Measurements from ENCODE around the gene FRMPD4. TPM values are rescaled to one million over a fixed set of nuclear protein-coding genes. Genes with fewer than 3 reads are reported as not detected.

The FRMPD4 gene
- total RNA-seq, 1 donor from 2014 or later: 0.29 TPM

- H3K4me1 ChIP-seq: no peaks in the 10 kb centered on the region
- DNase-seq (no peak), ATAC-seq (no peak)
- H3K4me3 ChIP-seq: no peak overlapping the region
- no peaks in the 10 kb centered on the region for H3K9me3 ChIP-seq
- H3K36me3 ChIP-seq: no peaks in the 10 kb centered on the region
- intact Hi-C loops (cut with DNase I): no loop called here
- no peak overlapping the region for H3K27ac ChIP-seq
- TF ChIP-seq CTCF (IDR thresholded peaks at IDR 0.05): no peak
- no peaks in the 10 kb centered on the region for H3K27me3 ChIP-seq
Observed at GRCh38 chrX:12352922-12353321, 214.6 kb downstream of the FRMPD4 start.

- Histone ChIP-seq H3K27me3 (no peaks in the 10 kb centered on the region), H3K27ac (no peak overlapping the region), H3K4me3 (no peak overlapping the region), H3K4me1 (no peaks in the 10 kb centered on the region), H3K36me3 (no peaks in the 10 kb centered on the region), H3K9me3 (no peaks in the 10 kb centered on the region)
- intact Hi-C loops (cut with DNase I): no loop called here
- DNase-seq (no peak), ATAC-seq (no peak)
- no peak for TF ChIP-seq CTCF (IDR thresholded peaks at IDR 0.05)
Observed at GRCh38 chrX:12360383-12360782, 222.1 kb downstream of the FRMPD4 start.

GRCh38 chrX:12360986-12361598 lies 222.8 kb downstream of the FRMPD4 start:
- Histone ChIP-seq H3K36me3 (no peaks in the 10 kb centered on the region), H3K9me3 (no peaks in the 10 kb centered on the region), H3K4me1 (no peaks in the 10 kb centered on the region), H3K4me3 (no peak overlapping the region), H3K27me3 (no peaks in the 10 kb centered on the region), H3K27ac (no peak overlapping the region)
- ATAC-seq (no peak), DNase-seq (no peak)
- no peak for TF ChIP-seq CTCF (IDR thresholded peaks at IDR 0.05)
- intact Hi-C loops (cut with DNase I): no loop called here

- H3K4me3 ChIP-seq: no peak overlapping the region
- DNase-seq (no peak), ATAC-seq (no peak)
- no peaks in the 10 kb centered on the region for H3K27me3 ChIP-seq
- no peaks in the 10 kb centered on the region for H3K36me3 ChIP-seq
- no peak overlapping the region for H3K27ac ChIP-seq
- no peak for TF ChIP-seq CTCF (IDR thresholded peaks at IDR 0.05)
- H3K9me3 ChIP-seq: no peaks in the 10 kb centered on the region
- intact Hi-C loops (cut with DNase I): no loop called here
- H3K4me1 ChIP-seq: no peaks in the 10 kb centered on the region
Observed at GRCh38 chrX:12363216-12363615, 224.9 kb downstream of the FRMPD4 start.

- Histone ChIP-seq H3K36me3 (no peaks in the 10 kb centered on the region), H3K27me3 (no peaks in the 10 kb centered on the region), H3K4me3 (no peak overlapping the region), H3K9me3 (no peaks in the 10 kb centered on the region), H3K4me1 (no peaks in the 10 kb centered on the region), H3K27ac (no peak overlapping the region)
- DNase-seq: no peak
- TF ChIP-seq CTCF (IDR thresholded peaks at IDR 0.05): no peak
- no peak for ATAC-seq
- intact Hi-C loops (cut with DNase I): no loop called here
Observed at GRCh38 chrX:12366440-12366839, 228.2 kb downstream of the FRMPD4 start.

- DNase-seq (no peak), ATAC-seq (no peak)
- H3K4me1 ChIP-seq: no peaks in the 10 kb centered on the region
- no peak overlapping the region for H3K27ac ChIP-seq
- no peak for TF ChIP-seq CTCF (IDR thresholded peaks at IDR 0.05)
- intact Hi-C loops (cut with DNase I): no loop called here
- no peaks in the 10 kb centered on the region for H3K36me3 ChIP-seq
- no peak overlapping the region for H3K4me3 ChIP-seq
- no peaks in the 10 kb centered on the region for H3K27me3 ChIP-seq
- no peaks in the 10 kb centered on the region for H3K9me3 ChIP-seq
Observed at GRCh38 chrX:12367254-12367653, 229.0 kb downstream of the FRMPD4 start.

Measured in upper lobe of right lung (tissue), 1 donor.